OCI-LY3 (cell line): ENCODE results near the gene PALLD.

Experiments
- CTCF ChIP-seq: fragments of 200-600, 300-600 bp; sonication (generic); IDR thresholded peaks from 2 replicates; pipeline ENCODE4 v1.5.1; 2014; ENCODE audit warnings: antibody characterized with exemption, low read length, low read depth
- EZH2phosphoT487 ChIP-seq: fragments of 200-600 bp; shearing (Covaris generic); IDR thresholded peaks from 2 replicates; pipeline ENCODE4 v1.6.1; 2018; ENCODE audit warnings: antibody characterized with exemption, mixed run types, low read depth

GRCh38 chr4:168836490-168836889, 339.6 kb downstream of the PALLD start:
- TF ChIP-seq CTCF (no peak), EZH2phosphoT487 (no peak)
